Chondrocyte (in vitro differentiated cells): ENCODE data around the gene TSNAX. TPM values are rescaled to one million over a fixed set of nuclear protein-coding genes. Genes with fewer than 3 reads are reported as not detected.

Source experiments
- DNase-seq: peaks from one replicate; pipeline ENCODE4 v3.0.0; 2021; ENCODE audit warnings: mixed read lengths, low spot score
- H3K27ac Mint-ChIP-seq: one replicate; pipeline ENCODE4 v1.8.0; 2021; ENCODE audit warnings: mild to moderate bottlenecking, moderate library complexity, mixed read lengths; ENCODE audit not compliant: unreplicated experiment
- H3K27me3 Mint-ChIP-seq: 2 replicates; pipeline ENCODE4 v1.8.0; 2021; ENCODE audit warnings: low read depth, mixed read lengths
- H3K36me3 Mint-ChIP-seq: 2 replicates; pipeline ENCODE4 v1.8.0; 2021; ENCODE audit warnings: low read depth, mixed read lengths
- H3K4me1 Mint-ChIP-seq: 2 replicates; pipeline ENCODE4 v1.8.0; 2021; ENCODE audit warnings: low read depth, mild to moderate bottlenecking, mixed read lengths
- H3K4me3 Mint-ChIP-seq: one replicate; pipeline ENCODE4 v1.8.0; 2021; ENCODE audit warnings: mild to moderate bottlenecking, moderate library complexity, mixed read lengths; ENCODE audit not compliant: unreplicated experiment
- H3K9me3 Mint-ChIP-seq: 2 replicates; pipeline ENCODE4 v1.8.0; 2021; ENCODE audit warnings: low read depth, mixed read lengths
- total RNA-seq: library from RNA; stranded (reverse); gene quantifications from 3 replicates; pipeline ENCODE4 v1.2.1, GENCODE V29; 2021
- TF ChIP-seq, protein P1 (sequence below): fragments of 200-600 bp; sonication (generic); IDR thresholded peaks from 2 replicates; pipeline ENCODE4 v1.5.0; 2021; ENCODE audit warnings: antibody characterized with exemption, mild to moderate bottlenecking, moderate library complexity

TSNAX gene
- total RNA-seq, 1 donor from 2014 or later, result 36.8 TPM

DNA sequence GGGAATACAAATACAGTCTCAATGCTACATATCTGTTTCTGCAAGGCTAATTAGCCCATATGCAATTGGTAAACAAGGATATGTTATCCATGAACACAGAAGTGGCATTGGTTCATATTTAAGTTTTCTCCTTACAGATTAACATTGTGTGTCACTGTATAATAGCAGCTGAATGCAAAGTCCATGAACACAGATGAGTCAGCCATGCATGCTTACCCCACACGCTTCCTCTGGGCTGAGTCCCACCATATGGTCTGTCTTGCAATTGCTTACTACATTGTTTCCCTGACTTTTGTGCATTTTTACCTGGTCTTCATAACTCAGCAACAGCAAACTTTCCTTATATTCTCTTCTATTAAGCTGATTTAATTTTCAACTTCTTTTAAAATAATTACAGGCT lies 41.5 kb upstream of the TSNAX start:
- Mint-ChIP-seq H3K36me3 (no peaks in the 10 kb centered on the region), H3K4me3 (no peak overlapping the region), H3K9me3 (no peaks in the 10 kb centered on the region), H3K27me3 (no peaks in the 10 kb centered on the region), H3K4me1 (no peaks in the 10 kb centered on the region), H3K27ac (no peak overlapping the region)
- TF ChIP-seq, protein P1, sequence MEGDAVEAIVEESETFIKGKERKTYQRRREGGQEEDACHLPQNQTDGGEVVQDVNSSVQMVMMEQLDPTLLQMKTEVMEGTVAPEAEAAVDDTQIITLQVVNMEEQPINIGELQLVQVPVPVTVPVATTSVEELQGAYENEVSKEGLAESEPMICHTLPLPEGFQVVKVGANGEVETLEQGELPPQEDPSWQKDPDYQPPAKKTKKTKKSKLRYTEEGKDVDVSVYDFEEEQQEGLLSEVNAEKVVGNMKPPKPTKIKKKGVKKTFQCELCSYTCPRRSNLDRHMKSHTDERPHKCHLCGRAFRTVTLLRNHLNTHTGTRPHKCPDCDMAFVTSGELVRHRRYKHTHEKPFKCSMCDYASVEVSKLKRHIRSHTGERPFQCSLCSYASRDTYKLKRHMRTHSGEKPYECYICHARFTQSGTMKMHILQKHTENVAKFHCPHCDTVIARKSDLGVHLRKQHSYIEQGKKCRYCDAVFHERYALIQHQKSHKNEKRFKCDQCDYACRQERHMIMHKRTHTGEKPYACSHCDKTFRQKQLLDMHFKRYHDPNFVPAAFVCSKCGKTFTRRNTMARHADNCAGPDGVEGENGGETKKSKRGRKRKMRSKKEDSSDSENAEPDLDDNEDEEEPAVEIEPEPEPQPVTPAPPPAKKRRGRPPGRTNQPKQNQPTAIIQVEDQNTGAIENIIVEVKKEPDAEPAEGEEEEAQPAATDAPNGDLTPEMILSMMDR, result no peak
- no peak for DNase-seq

DNA sequence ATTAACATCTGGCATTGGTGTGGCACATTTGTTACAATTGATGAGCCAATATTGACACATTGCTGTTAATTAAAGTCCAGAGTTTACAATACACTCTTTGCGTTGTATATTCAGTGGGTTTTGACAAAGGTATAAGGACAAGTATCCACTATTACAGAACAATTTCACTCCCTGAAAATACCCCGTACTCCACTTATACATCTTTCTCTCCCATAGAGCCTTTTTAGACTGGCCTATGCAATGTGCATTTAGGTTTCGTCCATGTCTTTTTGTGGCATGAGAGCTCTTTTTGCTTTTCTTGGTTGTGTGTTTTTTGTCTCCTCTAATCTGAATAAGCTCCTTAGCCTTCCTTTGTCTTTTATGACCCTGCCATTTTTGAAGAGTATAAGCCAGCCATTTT lies 40.6 kb upstream of the TSNAX start:
- no peaks in the 10 kb centered on the region for H3K27me3 Mint-ChIP-seq

DNA sequence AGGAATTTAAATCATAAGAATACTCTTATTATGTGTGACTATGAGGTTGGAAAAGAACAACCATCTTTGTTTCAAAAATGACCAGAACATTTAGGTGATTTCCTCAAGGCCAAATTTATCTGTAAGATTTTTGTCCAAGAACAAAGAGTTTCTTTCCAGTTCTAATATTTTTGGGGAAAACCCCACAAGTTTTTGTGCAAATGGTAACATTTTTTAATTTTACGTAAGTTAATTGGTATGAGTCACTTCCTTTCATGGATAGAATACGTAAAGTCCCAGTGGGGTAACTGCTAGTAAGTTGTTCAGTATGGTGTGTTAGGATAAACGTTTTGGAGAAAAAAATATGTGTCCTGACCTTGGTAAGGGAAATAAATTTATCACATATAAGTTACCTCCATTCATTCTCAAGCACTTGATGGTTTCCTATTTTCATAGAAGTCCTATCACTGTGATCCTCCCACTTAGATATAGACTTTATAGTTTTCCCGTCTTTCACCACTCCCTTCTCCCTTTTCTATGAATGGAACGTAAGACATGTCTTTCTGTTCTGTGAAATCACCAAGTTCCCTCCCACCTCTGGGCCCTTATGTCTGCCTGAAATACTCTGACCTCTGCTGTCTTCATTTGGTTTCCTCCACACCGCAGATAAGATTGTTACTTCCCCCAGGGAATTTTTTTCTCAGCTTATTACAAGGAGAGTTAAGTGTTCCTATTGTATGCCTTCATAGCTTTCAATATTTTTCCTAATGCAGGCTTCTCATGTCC lies 34.9 kb upstream of the TSNAX start:
- no peaks in the 10 kb centered on the region for H3K27me3 Mint-ChIP-seq
- H3K9me3 Mint-ChIP-seq, result peaks cover 11% of the 10 kb centered on the region
- H3K4me3 Mint-ChIP-seq, result no peak overlapping the region
- DNase-seq, result no peak
- H3K27ac Mint-ChIP-seq, result no peak overlapping the region
- no peaks in the 10 kb centered on the region for H3K4me1 Mint-ChIP-seq
- TF ChIP-seq, protein P1, result no peak
- no peaks in the 10 kb centered on the region for H3K36me3 Mint-ChIP-seq

More for the DNA sequence above, 40.6 kb upstream of the TSNAX start:
- no peak overlapping the region for H3K4me3 Mint-ChIP-seq
- DNase-seq, result no peak
- no peaks in the 10 kb centered on the region for H3K9me3 Mint-ChIP-seq
- no peaks in the 10 kb centered on the region for H3K4me1 Mint-ChIP-seq
- TF ChIP-seq, protein P1, result no peak
- H3K27ac Mint-ChIP-seq, result no peak overlapping the region
- H3K36me3 Mint-ChIP-seq, result no peaks in the 10 kb centered on the region

DNA sequence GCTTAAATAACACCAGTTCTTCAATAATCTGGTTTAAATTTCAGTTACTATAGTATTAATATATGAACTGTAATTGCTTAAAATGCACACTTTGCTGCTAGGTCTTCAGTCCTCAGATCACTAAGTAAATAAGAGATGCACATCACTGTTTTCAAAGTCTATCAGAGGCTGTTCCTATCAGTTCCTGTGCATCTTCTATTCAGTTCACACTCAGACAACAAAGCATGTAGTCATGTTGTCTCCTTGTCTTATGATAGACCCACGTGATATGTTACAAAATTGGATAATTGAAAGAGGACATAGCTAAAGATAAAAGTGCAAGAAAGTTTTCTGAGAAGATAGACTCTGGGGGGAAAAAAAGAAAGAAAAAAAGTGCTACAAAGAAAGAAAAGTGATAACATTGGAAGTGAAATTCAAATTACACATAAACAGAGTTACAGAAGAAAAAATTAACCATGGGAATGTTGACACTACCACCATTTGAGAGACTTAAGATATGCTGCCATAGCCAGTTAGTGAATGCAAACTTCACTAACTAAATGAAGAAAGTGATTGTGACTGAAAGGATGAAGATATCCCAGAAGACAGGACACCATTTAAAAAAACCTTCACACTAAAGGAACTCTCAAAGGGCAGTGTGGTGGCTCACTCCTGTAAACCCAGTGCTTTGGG lies 33.9 kb upstream of the TSNAX start:
- no peaks in the 10 kb centered on the region for H3K4me1 Mint-ChIP-seq
- H3K27me3 Mint-ChIP-seq, result no peaks in the 10 kb centered on the region
- no peaks in the 10 kb centered on the region for H3K36me3 Mint-ChIP-seq
- no peak overlapping the region for H3K4me3 Mint-ChIP-seq
- H3K9me3 Mint-ChIP-seq, result peaks cover 15% of the 10 kb centered on the region
- TF ChIP-seq, protein P1, result no peak
- H3K27ac Mint-ChIP-seq, result no peak overlapping the region
- no peak for DNase-seq

DNA sequence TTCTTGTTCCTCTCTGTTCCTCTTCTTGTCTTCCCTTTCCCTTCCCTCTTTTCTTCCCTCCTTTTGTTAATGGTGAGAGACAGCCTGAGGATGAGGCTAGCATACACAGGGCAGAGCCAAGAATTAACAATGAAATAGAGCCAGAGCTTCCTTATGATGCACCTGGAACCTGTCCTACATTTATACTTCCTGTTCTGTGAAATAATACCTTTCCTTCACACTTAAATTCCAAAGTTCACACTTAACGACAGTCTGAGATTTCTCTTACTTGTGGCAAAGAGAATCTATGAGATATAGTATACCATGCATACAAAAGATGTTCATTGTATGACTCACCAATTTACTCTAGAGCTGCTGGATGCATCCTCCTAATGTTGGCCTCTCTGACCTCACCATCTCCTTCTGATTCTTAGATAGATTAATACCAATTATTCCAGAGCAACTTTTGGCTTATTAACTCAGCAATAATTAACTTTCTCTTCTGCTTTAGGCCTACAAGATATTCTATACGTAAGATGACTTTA lies 30.8 kb upstream of the TSNAX start:
- Mint-ChIP-seq H3K36me3 (no peaks in the 10 kb centered on the region), H3K4me3 (no peak overlapping the region), H3K4me1 (no peaks in the 10 kb centered on the region), H3K9me3 (peaks cover 20% of the 10 kb centered on the region), H3K27me3 (no peaks in the 10 kb centered on the region), H3K27ac (no peak overlapping the region)
- TF ChIP-seq, protein P1, result no peak
- no peak for DNase-seq
